ENCODE data around the gene LAT. TPM values are rescaled to one million over a fixed set of nuclear protein-coding genes. Genes with fewer than 3 reads are reported as not detected.
"Not testable (repeated sequence)": the region's sequence is repeated elsewhere in the genome, so short reads cannot be mapped to it uniquely, and the experiment has no call there.

The LAT gene
- total RNA-seq, 2 donors from 2014 or later: 0.98 to 1.3 TPM

DNA sequence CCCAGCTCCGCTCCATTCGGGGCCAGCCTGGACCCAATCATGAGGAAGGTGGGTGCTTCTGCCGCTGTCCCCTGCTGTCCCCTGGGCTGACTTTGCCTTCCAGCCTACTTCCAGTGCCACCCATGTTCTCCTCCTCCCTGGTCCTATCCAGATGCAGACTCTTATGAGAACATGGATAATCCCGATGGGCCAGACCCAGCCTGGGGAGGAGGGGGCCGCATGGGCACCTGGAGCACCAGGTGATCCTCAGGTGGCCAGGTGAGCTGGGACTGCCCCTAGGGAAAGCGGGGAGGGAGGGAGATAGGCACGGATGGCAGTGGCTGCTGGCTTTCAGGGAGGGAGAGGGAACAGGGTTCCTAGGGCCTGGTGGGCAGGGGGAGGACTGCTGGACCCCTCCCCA lies 46.1 kb upstream of the LAT start:
- H3K27me3 ChIP-seq: no peaks in the 10 kb centered on the region
- H3K36me3 ChIP-seq: no peaks in the 10 kb centered on the region
- H3K4me1 ChIP-seq: no peaks in the 10 kb centered on the region
- TF ChIP-seq, protein P1, sequence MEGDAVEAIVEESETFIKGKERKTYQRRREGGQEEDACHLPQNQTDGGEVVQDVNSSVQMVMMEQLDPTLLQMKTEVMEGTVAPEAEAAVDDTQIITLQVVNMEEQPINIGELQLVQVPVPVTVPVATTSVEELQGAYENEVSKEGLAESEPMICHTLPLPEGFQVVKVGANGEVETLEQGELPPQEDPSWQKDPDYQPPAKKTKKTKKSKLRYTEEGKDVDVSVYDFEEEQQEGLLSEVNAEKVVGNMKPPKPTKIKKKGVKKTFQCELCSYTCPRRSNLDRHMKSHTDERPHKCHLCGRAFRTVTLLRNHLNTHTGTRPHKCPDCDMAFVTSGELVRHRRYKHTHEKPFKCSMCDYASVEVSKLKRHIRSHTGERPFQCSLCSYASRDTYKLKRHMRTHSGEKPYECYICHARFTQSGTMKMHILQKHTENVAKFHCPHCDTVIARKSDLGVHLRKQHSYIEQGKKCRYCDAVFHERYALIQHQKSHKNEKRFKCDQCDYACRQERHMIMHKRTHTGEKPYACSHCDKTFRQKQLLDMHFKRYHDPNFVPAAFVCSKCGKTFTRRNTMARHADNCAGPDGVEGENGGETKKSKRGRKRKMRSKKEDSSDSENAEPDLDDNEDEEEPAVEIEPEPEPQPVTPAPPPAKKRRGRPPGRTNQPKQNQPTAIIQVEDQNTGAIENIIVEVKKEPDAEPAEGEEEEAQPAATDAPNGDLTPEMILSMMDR (IDR thresholded peaks at IDR 0.05): no peak
- DNase-seq (ENCODE audit: low spot score): no peak
- H3K27ac ChIP-seq: no peak overlapping the region
- H3K9me3 ChIP-seq: no peaks in the 10 kb centered on the region
- no peak overlapping the region for H3K4me3 ChIP-seq

DNA sequence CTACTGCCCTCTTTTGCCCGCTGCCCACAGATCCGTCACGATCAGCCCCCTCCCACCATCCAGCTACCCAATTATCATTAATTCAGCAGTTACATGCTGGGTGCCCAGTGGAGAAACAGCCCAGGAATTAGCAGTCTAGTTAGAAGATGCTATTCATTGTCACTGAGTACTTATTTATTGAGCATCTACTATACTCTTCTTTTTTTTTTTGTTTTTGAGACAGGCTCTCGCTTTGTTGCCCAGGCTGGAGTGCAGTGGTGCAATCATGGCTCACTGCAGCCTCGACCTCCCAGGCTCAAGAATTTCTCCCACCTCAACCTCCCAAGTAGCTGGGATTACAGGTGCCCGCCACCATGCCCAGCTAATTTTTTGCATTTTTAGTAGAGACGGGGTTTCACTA lies 45.0 kb upstream of the LAT start:
- DNase-seq (ENCODE audit: low spot score); H3K4me1 ChIP-seq; H3K4me3 ChIP-seq; H3K9me3 ChIP-seq; H3K36me3 ChIP-seq; H3K27ac ChIP-seq; H3K27me3 ChIP-seq: not testable (repeated sequence)

DNA sequence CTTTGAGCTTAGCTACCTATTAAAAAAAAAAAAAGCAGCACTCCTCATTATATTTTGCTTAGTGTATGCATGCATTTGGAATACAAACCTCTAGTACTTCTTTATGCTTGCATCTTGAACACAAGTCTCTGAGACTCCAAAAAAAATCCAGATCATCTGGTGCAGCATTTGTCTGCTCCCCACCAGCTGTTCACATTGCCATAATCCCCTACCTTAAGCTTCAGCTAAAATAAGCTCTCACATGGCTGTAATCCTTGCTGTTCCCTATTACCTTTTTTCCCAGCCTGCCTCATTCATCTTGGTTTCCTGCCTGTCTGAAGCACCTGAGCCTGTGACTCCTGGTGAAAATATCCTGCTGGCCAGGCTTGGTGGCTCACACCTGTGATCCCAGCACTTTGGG lies 41.6 kb upstream of the LAT start:
- H3K4me1 ChIP-seq: peaks cover 0 to 5% of the 10 kb centered on the region in 2 donors
- H3K9me3 ChIP-seq: no peaks in the 10 kb centered on the region
- TF ChIP-seq, protein P1 (IDR thresholded peaks at IDR 0.05): no peak
- no peak overlapping the region for H3K27ac ChIP-seq
- H3K27me3 ChIP-seq: no peaks in the 10 kb centered on the region
- no peak for DNase-seq (ENCODE audit: low spot score)
- H3K4me3 ChIP-seq: no peak overlapping the region
- no peaks in the 10 kb centered on the region for H3K36me3 ChIP-seq

DNA sequence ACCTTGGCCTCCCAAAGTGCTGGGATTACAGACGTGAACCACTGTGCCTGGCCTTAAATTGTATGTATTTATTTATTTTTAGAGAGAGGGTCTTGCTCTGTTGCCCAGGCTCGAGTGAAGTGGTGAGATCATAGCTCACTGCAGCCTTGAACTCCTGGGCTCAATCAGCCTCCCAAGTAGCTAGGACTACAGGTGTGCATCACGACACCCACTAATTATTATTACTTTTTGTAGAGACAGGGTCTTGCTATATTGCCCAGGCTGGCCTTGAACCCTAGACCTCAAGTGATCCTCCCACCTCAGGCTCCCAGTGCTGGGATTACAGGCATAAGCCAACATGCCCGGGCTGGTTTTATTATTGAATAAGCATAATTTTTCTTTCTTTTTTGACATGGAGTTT lies 38.2 kb upstream of the LAT start:
- Histone ChIP-seq H3K36me3 (no peaks in the 10 kb centered on the region), H3K4me1 (peaks cover 0 to 9% of the 10 kb centered on the region in 2 donors), H3K9me3 (no peaks in the 10 kb centered on the region), H3K27me3 (no peaks in the 10 kb centered on the region), H3K4me3 (no peak overlapping the region), H3K27ac (no peak overlapping the region)
- TF ChIP-seq, protein P1 (IDR thresholded peaks at IDR 0.05): no peak
- DNase-seq (ENCODE audit: low spot score): no peak

DNA sequence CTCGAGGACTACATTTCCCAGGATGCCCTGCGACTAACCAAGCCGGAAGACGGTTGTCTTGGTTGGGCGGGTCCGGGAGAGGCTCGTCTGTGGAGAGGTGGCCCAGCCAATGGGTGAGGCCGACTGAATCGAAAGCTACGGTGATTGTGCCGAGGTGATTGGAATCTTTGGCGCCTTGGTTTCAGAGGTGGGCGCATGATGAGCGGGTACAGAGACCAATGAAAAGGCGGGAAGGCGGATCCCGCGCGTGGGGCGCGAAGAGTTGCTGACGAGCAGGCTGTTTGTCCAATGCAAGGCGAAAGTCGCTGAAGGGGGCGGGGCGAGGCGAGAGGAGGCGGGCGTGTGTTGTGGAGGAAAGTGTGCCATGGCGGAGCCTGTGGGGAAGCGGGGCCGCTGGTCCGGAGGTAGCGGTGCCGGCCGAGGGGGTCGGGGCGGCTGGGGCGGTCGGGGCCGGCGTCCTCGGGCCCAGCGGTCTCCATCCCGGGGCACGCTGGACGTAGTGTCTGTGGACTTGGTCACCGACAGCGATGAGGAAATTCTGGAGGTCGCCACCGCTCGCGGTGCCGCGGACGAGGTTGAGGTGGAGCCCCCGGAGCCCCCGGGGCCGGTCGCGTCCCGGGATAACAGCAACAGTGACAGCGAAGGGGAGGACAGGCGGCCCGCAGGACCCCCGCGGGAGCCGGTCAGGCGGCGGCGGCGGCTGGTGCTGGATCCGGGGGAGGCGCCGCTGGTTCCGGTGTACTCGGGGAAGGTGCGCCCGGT lies 34.0 kb upstream of the LAT start, which contains the start of gene NFATC2IP:
Gene NFATC2IP, plus strand, starts transcription at position 290 of the 762 bp plus-strand sequence. Its CDS starts 75 bp downstream, at position 365.
- peaks cover 0 to 12% of the 10 kb centered on the region in 2 donors for H3K4me1 ChIP-seq
- no peaks in the 10 kb centered on the region for H3K27me3 ChIP-seq
- DNase-seq (ENCODE audit: low spot score): peak; percentile 100
- peak within 1 kb of the TSS; percentile 93 to 97 for H3K4me3 ChIP-seq
- H3K9me3 ChIP-seq: no peaks in the 10 kb centered on the region
- peaks cover 21% of the 10 kb centered on the region for H3K36me3 ChIP-seq
- H3K27ac ChIP-seq: peak within 1 kb of the TSS; percentile 83 to 87
- TF ChIP-seq, protein P1 (IDR thresholded peaks at IDR 0.05): no peak

DNA sequence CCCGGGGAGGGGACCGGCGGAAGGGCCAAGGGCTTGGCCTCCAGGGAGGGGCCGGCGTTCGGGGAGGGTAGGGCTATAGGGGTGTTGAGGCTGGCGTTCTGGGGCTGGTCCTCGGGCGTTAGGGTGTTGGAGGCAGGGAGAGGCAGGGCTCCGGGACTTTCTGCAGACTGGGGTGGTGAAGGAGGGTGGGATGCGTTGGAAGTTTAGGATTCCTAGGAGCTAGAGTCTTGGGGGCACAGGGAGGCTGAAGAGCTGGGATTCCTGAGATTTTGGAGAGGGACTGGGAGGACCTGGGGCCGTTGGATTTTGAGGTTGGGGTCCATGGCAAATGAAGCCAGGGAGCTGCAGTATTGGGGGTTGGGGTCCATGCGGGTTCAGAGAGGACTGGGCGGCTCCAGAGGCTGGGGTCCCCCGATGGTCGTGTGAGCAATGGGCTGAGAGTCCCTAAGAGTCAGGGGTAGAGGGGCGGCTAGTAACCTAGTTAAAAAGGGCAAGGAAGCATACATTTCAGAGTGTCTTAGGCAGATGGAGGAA lies 33.4 kb upstream of the LAT start:
- peak overlapping the region; percentile 83 to 87 for H3K27ac ChIP-seq
- TF ChIP-seq, protein P1 (IDR thresholded peaks at IDR 0.05): no peak
- H3K4me3 ChIP-seq: peak overlapping the region; percentile 93 to 97
- no peaks in the 10 kb centered on the region for H3K9me3 ChIP-seq
- DNase-seq (ENCODE audit: low spot score): no peak
- peaks cover 24% of the 10 kb centered on the region for H3K36me3 ChIP-seq
- H3K4me1 ChIP-seq: peaks cover 0 to 12% of the 10 kb centered on the region in 2 donors
- H3K27me3 ChIP-seq: no peaks in the 10 kb centered on the region

Measured in right atrium auricular region (tissue), 2 donors.